Type B pancreatic cell (in vitro differentiated cells): ENCODE data around the gene PRR36. TPM values are rescaled to one million over a fixed set of nuclear protein-coding genes. Genes with fewer than 3 reads are reported as not detected.

ENCODE experiments used
- DNase-seq: peaks from one replicate; pipeline ENCODE4 v3.0.0; 2021; ENCODE audit warnings: mixed read lengths; ENCODE audit not compliant: unreplicated experiment; ENCODE audit errors: extremely low spot score
- H3K27ac Mint-ChIP-seq: 2 replicates; pipeline ENCODE4 v1.8.0; 2021; ENCODE audit warnings: mild to moderate bottlenecking, mixed read lengths
- H3K27me3 Mint-ChIP-seq: 2 replicates; pipeline ENCODE4 v1.8.0; 2021; ENCODE audit warnings: mixed read lengths
- H3K36me3 Mint-ChIP-seq: 2 replicates; pipeline ENCODE4 v1.8.0; 2021; ENCODE audit warnings: mixed read lengths
- H3K4me1 Mint-ChIP-seq: one replicate; pipeline ENCODE4 v1.8.0; 2021; ENCODE audit warnings: mixed read lengths; ENCODE audit not compliant: unreplicated experiment
- H3K4me3 Mint-ChIP-seq: 2 replicates; pipeline ENCODE4 v1.8.0; 2021; ENCODE audit warnings: mild to moderate bottlenecking, mixed read lengths
- H3K9me3 Mint-ChIP-seq: 2 replicates; pipeline ENCODE4 v1.8.0; 2021; ENCODE audit warnings: mixed read lengths
- total RNA-seq: library from RNA; stranded (reverse); gene quantifications from 2 replicates; pipeline ENCODE4 v1.2.1, GENCODE V29; 2021; ENCODE audit warnings: low replicate concordance
- TF ChIP-seq, protein P1 (sequence below): fragments of 200-600 bp; sonication (generic); conservative IDR thresholded peaks from 2 replicates; pipeline ENCODE4 v1.5.0; 2021; ENCODE audit warnings: antibody characterized with exemption, mild to moderate bottlenecking

PRR36 gene
- total RNA-seq, 1 donor from 2014 or later = 10.9 TPM

DNA sequence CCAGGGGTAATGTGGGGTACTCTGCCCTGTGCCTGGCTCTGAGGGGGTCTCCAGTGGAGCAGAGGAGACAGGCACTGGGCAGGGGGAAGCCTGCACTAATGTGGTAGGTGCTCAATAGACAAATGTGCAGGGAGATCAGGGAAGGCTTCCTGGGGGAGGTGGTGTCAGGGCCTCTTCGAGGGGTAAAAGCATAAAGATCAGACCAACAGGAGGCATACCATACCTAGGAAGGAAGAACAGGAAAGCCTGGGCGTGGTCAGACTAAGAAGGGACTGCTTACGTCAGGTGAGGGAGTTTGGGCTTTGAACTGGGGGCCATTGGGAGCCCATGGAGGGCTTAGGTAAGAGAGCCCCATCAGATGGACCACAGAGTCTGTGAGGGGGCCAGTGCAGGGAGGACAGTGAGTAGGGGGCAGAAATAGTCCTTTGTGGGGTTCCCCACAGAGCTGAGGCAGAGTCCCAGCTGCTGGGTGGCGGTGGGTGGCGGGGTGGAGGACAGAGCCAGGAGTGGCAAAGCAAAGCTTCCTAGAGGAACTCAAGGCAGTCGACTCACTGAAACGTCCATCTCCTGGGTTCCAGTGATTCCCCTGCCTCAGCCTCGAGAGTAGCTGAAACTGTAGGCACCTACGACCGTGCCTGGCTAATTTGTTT lies 8.8 kb downstream of the PRR36 start:
- peaks cover 16% of the 10 kb centered on the region for H3K27me3 Mint-ChIP-seq
- peak overlapping the region; percentile 45 for H3K4me3 Mint-ChIP-seq

DNA sequence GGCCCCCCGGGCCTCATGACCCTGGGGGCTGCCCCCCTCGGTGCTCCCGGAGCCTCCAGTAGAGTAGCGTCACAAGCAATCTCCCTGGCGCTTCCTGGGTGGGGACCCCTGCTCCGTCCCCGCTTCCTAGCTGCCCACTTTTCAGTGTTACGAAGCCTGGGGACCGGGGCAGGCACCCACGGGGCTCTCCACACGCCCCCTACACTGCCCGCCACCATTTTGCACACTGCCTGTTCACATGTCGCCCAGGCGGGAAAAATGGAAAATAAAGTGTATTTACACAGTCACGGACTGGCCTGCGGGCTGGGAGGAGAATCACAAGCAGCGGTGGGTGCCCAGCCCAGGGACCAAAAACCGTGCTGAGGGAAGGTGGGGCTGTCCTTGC lies 9.5 kb downstream of the PRR36 start:
- Mint-ChIP-seq H3K4me1 (no peaks in the 10 kb centered on the region), H3K27me3 (peaks cover 16% of the 10 kb centered on the region), H3K4me3 (no peak overlapping the region)

More for the DNA sequence above, 8.8 kb downstream of the PRR36 start:
- Mint-ChIP-seq H3K36me3 (no peaks in the 10 kb centered on the region), H3K27ac (peak overlapping the region; percentile 42), H3K9me3 (no peaks in the 10 kb centered on the region), H3K4me1 (no peaks in the 10 kb centered on the region)
- TF ChIP-seq, protein P1, sequence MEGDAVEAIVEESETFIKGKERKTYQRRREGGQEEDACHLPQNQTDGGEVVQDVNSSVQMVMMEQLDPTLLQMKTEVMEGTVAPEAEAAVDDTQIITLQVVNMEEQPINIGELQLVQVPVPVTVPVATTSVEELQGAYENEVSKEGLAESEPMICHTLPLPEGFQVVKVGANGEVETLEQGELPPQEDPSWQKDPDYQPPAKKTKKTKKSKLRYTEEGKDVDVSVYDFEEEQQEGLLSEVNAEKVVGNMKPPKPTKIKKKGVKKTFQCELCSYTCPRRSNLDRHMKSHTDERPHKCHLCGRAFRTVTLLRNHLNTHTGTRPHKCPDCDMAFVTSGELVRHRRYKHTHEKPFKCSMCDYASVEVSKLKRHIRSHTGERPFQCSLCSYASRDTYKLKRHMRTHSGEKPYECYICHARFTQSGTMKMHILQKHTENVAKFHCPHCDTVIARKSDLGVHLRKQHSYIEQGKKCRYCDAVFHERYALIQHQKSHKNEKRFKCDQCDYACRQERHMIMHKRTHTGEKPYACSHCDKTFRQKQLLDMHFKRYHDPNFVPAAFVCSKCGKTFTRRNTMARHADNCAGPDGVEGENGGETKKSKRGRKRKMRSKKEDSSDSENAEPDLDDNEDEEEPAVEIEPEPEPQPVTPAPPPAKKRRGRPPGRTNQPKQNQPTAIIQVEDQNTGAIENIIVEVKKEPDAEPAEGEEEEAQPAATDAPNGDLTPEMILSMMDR = no peak
- no peak for DNase-seq

DNA sequence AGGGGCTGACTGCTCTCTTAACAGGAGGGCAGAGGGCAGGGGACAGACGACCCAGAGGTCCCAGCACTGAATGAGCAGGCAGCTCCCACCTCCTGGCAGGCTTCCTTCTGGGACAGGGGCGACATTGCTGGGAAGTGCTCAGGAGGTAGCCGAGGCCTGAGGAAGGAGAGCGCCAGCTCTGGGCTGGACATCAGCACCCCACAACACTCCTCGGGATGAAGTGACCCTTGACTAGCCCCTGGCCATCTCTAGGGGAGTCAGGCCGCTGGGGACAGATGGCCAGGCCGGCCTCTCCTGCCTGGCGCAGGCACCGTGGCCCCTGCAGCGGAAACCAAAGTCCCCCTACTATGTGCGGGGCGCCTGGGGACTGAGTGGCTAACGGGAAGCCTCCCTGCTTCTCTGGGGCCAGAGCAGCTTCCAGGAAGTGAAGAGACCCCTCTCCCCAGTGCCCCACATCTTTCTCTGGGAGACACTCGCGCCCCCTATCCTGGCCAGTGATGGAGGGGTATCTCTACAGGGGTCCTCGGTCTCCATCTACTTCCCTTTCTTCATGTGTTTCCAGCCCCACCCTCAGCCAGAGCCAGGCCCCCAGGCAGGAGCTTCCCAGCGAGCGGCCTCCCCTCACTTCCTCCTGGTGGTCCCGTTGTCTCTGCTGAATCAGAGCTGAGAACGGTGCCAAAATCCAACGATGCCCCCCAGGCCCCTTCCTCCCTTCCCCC lies 10.1 kb downstream of the PRR36 start:
- no peak overlapping the region for H3K4me3 Mint-ChIP-seq

More for the DNA sequence above, 9.5 kb downstream of the PRR36 start:
- Mint-ChIP-seq H3K9me3 (no peaks in the 10 kb centered on the region), H3K27ac (no peak overlapping the region), H3K36me3 (no peaks in the 10 kb centered on the region)
- no peak for DNase-seq
- TF ChIP-seq, protein P1 = no peak

DNA sequence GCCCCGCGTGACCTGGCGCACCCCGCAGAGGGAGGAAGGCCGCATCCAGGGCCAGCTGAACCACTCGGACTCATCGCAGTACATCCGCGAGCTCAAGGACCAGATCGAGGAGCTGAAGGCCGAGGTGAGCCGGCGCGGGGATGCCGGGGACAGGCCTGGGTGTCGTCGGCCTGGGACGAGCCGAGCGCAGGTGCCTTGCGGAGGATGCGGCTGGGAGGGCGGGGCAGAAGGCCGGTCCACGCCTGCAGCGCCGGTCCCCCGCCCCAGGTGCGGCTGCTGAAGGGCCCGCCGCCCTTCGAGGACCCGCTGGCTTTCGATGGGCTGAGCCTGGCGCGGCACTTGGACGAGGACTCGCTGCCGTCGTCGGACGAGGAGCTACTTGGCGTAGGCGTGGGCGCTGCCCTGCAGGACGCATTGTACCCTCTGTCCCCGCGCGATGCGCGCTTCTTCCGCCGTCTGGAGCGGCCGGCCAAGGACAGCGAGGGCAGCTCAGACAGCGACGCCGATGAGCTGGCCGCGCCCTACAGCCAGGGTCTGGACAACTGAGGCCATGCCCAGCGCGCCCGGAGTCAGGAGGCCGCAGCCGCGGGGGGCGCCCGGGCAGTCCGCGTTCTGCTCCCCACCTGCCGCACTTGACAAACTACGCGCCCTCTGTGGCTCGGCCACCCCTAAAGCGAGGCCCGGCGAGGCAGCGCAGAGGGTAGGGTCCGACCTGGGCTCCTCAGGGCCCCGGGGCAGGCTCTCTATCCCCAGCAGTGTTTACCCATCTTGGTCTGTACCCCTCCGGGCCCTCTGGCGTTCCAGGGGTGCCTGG lies 10.8 kb downstream of the PRR36 start:
- H3K4me1 Mint-ChIP-seq = no peaks in the 10 kb centered on the region
- H3K27me3 Mint-ChIP-seq = peaks cover 18% of the 10 kb centered on the region
- no peak overlapping the region for H3K27ac Mint-ChIP-seq
- H3K9me3 Mint-ChIP-seq = no peaks in the 10 kb centered on the region
- DNase-seq = peak; percentile 68
- TF ChIP-seq, protein P1 = no peak
- no peaks in the 10 kb centered on the region for H3K36me3 Mint-ChIP-seq
- no peak overlapping the region for H3K4me3 Mint-ChIP-seq

More for the DNA sequence above, 10.1 kb downstream of the PRR36 start:
- DNase-seq = no peak
- H3K4me1 Mint-ChIP-seq = no peaks in the 10 kb centered on the region
- no peak overlapping the region for H3K27ac Mint-ChIP-seq
- H3K36me3 Mint-ChIP-seq = no peaks in the 10 kb centered on the region
- TF ChIP-seq, protein P1 = no peak
- peaks cover 16% of the 10 kb centered on the region for H3K27me3 Mint-ChIP-seq
- no peaks in the 10 kb centered on the region for H3K9me3 Mint-ChIP-seq

DNA sequence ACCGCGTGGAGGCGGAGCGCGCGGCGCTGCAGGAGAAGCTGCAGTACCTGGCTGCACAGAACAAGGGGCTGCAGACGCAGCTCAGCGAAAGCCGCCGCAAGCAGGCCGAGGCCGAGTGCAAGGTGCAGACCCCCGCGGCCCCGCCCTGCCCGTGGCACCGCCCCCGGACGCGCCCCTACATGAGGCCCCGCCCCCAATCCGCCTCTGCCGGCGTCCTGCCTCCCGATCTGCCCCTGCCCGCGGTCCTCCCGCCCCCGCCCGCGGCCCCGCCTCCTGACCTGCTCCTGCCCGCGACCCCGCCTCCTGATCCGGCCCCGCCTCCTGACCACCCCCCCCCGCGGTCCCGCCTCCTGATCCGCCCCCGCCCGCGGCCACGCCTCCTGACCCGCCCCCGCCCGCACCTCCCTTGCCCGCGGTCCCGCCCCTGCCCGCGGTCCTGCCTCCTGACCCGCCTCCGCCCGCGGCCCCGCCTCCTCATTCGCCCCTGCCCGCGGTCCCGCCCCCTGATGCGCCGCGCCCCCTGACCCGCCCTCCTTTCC lies 11.7 kb downstream of the PRR36 start:
- peak; percentile 95 for DNase-seq

More for the DNA sequence above, 11.7 kb downstream of the PRR36 start:
- H3K4me1 Mint-ChIP-seq = no peaks in the 10 kb centered on the region
- peaks cover 19% of the 10 kb centered on the region for H3K27me3 Mint-ChIP-seq
- no peaks in the 10 kb centered on the region for H3K9me3 Mint-ChIP-seq
- TF ChIP-seq, protein P1 = no peak
- H3K27ac Mint-ChIP-seq = no peak overlapping the region
- H3K4me3 Mint-ChIP-seq = peak overlapping the region; percentile 83
- no peaks in the 10 kb centered on the region for H3K36me3 Mint-ChIP-seq
